ENCODE results near the gene PLCL1.

The PLCL1 gene

GRCh38 chr2:198008230-198008629 lies 203.8 kb downstream of the PLCL1 start:
- Histone ChIP-seq H3K9ac (ENCODE audit: low read length) (no peak overlapping the region), H3K27me3 (ENCODE audit: insufficient read depth, low read length) (no peaks in the 10 kb centered on the region), H3K79me2 (ENCODE audit: insufficient read depth, low read length) (no peaks in the 10 kb centered on the region), H4K20me1 (ENCODE audit: insufficient read depth, low read length) (no peaks in the 10 kb centered on the region), H3K9me2 (ENCODE audit: low read depth, low read length) (no peaks in the 10 kb centered on the region), H3K9me3 (ENCODE audit: low read length) (0 out of 2 replicates have a peak, but pooled peaks cover 3% of the 10 kb centered on the region), H3F3A (ENCODE audit: insufficient read depth, low read length) (no peaks in the 10 kb centered on the region), H2AFZ (ENCODE audit: low read length) (no peak overlapping the region), H3K4me1 (ENCODE audit: insufficient read depth, low read length, severe bottlenecking) (no peaks in the 10 kb centered on the region), H3K4me3 (ENCODE audit: low read depth, low read length, poor library complexity, severe bottlenecking) (no peak overlapping the region), H3K27ac (ENCODE audit: low read depth, low read length, poor library complexity, severe bottlenecking) (no peak overlapping the region), H3K4me2 (ENCODE audit: low read length) (no peak overlapping the region), H3K36me3 (ENCODE audit: insufficient read depth, low read length) (no peaks in the 10 kb centered on the region)
- TF ChIP-seq, protein P1, sequence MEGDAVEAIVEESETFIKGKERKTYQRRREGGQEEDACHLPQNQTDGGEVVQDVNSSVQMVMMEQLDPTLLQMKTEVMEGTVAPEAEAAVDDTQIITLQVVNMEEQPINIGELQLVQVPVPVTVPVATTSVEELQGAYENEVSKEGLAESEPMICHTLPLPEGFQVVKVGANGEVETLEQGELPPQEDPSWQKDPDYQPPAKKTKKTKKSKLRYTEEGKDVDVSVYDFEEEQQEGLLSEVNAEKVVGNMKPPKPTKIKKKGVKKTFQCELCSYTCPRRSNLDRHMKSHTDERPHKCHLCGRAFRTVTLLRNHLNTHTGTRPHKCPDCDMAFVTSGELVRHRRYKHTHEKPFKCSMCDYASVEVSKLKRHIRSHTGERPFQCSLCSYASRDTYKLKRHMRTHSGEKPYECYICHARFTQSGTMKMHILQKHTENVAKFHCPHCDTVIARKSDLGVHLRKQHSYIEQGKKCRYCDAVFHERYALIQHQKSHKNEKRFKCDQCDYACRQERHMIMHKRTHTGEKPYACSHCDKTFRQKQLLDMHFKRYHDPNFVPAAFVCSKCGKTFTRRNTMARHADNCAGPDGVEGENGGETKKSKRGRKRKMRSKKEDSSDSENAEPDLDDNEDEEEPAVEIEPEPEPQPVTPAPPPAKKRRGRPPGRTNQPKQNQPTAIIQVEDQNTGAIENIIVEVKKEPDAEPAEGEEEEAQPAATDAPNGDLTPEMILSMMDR (IDR thresholded peaks at IDR 0.05; ENCODE audit: low read length), result no peak
- TF ChIP-seq EZH2 (IDR thresholded peaks at IDR 0.05; ENCODE audit: borderline replicate concordance, low read length), result no peak

- Histone ChIP-seq H4K20me1 (ENCODE audit: insufficient read depth, low read length) (no peaks in the 10 kb centered on the region), H3F3A (ENCODE audit: insufficient read depth, low read length) (no peaks in the 10 kb centered on the region), H3K4me1 (ENCODE audit: insufficient read depth, low read length, severe bottlenecking) (no peaks in the 10 kb centered on the region), H3K9me2 (ENCODE audit: low read depth, low read length) (no peaks in the 10 kb centered on the region), H3K79me2 (ENCODE audit: insufficient read depth, low read length) (no peaks in the 10 kb centered on the region), H3K9me3 (ENCODE audit: low read length) (0 out of 2 replicates have a peak, but pooled peaks cover 3% of the 10 kb centered on the region), H3K27ac (ENCODE audit: low read depth, low read length, poor library complexity, severe bottlenecking) (no peak overlapping the region), H2AFZ (ENCODE audit: low read length) (no peak overlapping the region), H3K27me3 (ENCODE audit: insufficient read depth, low read length) (no peaks in the 10 kb centered on the region), H3K4me3 (ENCODE audit: low read depth, low read length, poor library complexity, severe bottlenecking) (no peak overlapping the region), H3K36me3 (ENCODE audit: insufficient read depth, low read length) (no peaks in the 10 kb centered on the region), H3K9ac (ENCODE audit: low read length) (no peak overlapping the region), H3K4me2 (ENCODE audit: low read length) (no peak overlapping the region)
- TF ChIP-seq EZH2 (IDR thresholded peaks at IDR 0.05; ENCODE audit: borderline replicate concordance, low read length), result no peak
- TF ChIP-seq, protein P1 (IDR thresholded peaks at IDR 0.05; ENCODE audit: low read length), result no peak
Measured at GRCh38 chr2:198012025-198012424, 207.6 kb downstream of the PLCL1 start.

DNA sequence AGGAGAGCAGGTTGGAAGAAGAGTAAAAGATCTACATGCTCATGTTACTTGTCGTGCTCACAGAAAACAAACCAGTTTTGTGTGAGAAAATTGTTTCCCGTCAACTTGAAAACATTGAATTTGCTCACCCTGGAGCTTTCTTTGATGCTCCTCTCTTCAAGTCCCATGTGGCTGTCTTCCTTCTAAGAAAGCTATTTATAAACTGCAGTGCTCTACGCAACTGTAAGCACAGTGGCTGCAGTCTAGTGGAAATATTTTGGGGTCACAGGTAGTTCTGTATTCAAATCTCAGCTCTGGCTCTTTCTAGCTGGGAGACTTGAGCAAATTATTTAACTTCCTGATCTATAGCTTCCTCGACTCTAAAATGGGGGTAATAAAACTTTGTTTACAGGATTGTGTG lies 211.8 kb downstream of the PLCL1 start:
- no peaks in the 10 kb centered on the region for H3K9me2 ChIP-seq (ENCODE audit: low read depth, low read length)
- 0 out of 2 replicates have a peak, but pooled peaks cover 3% of the 10 kb centered on the region for H3K9me3 ChIP-seq (ENCODE audit: low read length)
- no peaks in the 10 kb centered on the region for H3K4me1 ChIP-seq (ENCODE audit: insufficient read depth, low read length, severe bottlenecking)
- H3F3A ChIP-seq (ENCODE audit: insufficient read depth, low read length), result no peaks in the 10 kb centered on the region
- H3K36me3 ChIP-seq (ENCODE audit: insufficient read depth, low read length), result no peaks in the 10 kb centered on the region
- H3K27me3 ChIP-seq (ENCODE audit: insufficient read depth, low read length), result no peaks in the 10 kb centered on the region
- no peaks in the 10 kb centered on the region for H3K79me2 ChIP-seq (ENCODE audit: insufficient read depth, low read length)
- H2AFZ ChIP-seq (ENCODE audit: low read length), result no peak overlapping the region
- no peak overlapping the region for H3K9ac ChIP-seq (ENCODE audit: low read length)
- no peak overlapping the region for H3K27ac ChIP-seq (ENCODE audit: low read depth, low read length, poor library complexity, severe bottlenecking)
- no peak overlapping the region for H3K4me2 ChIP-seq (ENCODE audit: low read length)
- no peaks in the 10 kb centered on the region for H4K20me1 ChIP-seq (ENCODE audit: insufficient read depth, low read length)
- TF ChIP-seq EZH2 (IDR thresholded peaks at IDR 0.05; ENCODE audit: borderline replicate concordance, low read length), result no peak
- TF ChIP-seq, protein P1 (IDR thresholded peaks at IDR 0.05; ENCODE audit: low read length), result no peak
- H3K4me3 ChIP-seq (ENCODE audit: low read depth, low read length, poor library complexity, severe bottlenecking), result no peak overlapping the region
